ENCODE data around the gene ZC3H15.

The ZC3H15 gene

DNA sequence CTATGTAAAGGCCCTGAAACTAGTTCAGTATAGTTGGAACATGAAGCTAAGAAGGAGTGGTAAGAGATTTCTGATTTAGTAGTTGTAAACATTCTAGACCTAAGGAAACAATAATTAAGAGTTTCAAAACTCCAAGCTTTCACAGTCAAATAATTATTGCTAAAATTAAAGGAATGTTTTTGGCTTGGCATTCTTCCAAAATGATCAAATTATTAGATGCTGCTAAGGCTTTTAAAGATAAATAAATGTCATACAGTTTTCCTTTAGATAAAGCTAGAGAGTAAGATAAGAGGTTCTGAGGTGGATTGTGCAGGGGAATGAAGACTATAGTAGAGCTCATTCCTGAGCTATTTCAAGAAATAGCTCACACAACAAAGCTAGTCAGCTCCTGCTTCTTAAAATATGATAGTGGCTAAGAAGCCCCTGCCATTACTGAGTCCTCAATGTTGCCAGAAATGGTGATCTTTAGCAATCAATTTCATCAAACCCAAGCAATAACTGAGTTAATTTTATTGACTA is 45.3 kb downstream of the ZC3H15 start:
- H3K27ac ChIP-seq (ENCODE audit: low read depth, low read length) = no peak overlapping the region
- H3K4me1 ChIP-seq (ENCODE audit: control insufficient read depth, low read length) = no peaks in the 10 kb centered on the region
- H3K4me2 ChIP-seq (ENCODE audit: low read length) = no peak overlapping the region
- no peaks in the 10 kb centered on the region for H3K27me3 ChIP-seq (ENCODE audit: control insufficient read depth, low read length)
- no peaks in the 10 kb centered on the region for H3K9me3 ChIP-seq (ENCODE audit: control insufficient read depth, insufficient read depth, low read length)
- no peaks in the 10 kb centered on the region for H4K20me1 ChIP-seq (ENCODE audit: control insufficient read depth, insufficient read depth, low read depth, low read length)
- no peaks in the 10 kb centered on the region for H3K79me2 ChIP-seq (ENCODE audit: control insufficient read depth, low read length)
- TF ChIP-seq, protein P1, sequence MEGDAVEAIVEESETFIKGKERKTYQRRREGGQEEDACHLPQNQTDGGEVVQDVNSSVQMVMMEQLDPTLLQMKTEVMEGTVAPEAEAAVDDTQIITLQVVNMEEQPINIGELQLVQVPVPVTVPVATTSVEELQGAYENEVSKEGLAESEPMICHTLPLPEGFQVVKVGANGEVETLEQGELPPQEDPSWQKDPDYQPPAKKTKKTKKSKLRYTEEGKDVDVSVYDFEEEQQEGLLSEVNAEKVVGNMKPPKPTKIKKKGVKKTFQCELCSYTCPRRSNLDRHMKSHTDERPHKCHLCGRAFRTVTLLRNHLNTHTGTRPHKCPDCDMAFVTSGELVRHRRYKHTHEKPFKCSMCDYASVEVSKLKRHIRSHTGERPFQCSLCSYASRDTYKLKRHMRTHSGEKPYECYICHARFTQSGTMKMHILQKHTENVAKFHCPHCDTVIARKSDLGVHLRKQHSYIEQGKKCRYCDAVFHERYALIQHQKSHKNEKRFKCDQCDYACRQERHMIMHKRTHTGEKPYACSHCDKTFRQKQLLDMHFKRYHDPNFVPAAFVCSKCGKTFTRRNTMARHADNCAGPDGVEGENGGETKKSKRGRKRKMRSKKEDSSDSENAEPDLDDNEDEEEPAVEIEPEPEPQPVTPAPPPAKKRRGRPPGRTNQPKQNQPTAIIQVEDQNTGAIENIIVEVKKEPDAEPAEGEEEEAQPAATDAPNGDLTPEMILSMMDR (IDR thresholded peaks at IDR 0.05; ENCODE audit: low read depth, low read length, poor library complexity, severe bottlenecking) = no peak
- H3K36me3 ChIP-seq (ENCODE audit: control insufficient read depth, low read length) = no peaks in the 10 kb centered on the region
- no peaks in the 10 kb centered on the region for H3F3A ChIP-seq (ENCODE audit: control insufficient read depth, insufficient read depth)
- H3K9me2 ChIP-seq (replicated peaks; ENCODE audit: control insufficient read depth, low read length) = no peaks in the 10 kb centered on the region
- no peak overlapping the region for H3K4me3 ChIP-seq (ENCODE audit: low read length)

- no peaks in the 10 kb centered on the region for H3K79me2 ChIP-seq (ENCODE audit: control insufficient read depth, low read length)
- no peaks in the 10 kb centered on the region for H3K9me3 ChIP-seq (ENCODE audit: control insufficient read depth, insufficient read depth, low read length)
- H3K27ac ChIP-seq (ENCODE audit: low read depth, low read length) = no peak overlapping the region
- H3K27me3 ChIP-seq (ENCODE audit: control insufficient read depth, low read length) = no peaks in the 10 kb centered on the region; the same call in 1 of the 2 replicates
- no peak overlapping the region for H3K4me2 ChIP-seq (ENCODE audit: low read length)
- H3F3A ChIP-seq (ENCODE audit: control insufficient read depth, insufficient read depth) = no peaks in the 10 kb centered on the region
- H4K20me1 ChIP-seq (ENCODE audit: control insufficient read depth, insufficient read depth, low read depth, low read length) = no peaks in the 10 kb centered on the region
- no peak overlapping the region for H3K4me3 ChIP-seq (ENCODE audit: low read length)
- TF ChIP-seq, protein P1 (IDR thresholded peaks at IDR 0.05; ENCODE audit: low read depth, low read length, poor library complexity, severe bottlenecking) = no peak
- TF ChIP-seq EZH2phosphoT487 (IDR thresholded peaks at IDR 0.05; ENCODE audit: borderline replicate concordance, low read length) = no peak
- no peaks in the 10 kb centered on the region for H3K4me1 ChIP-seq (ENCODE audit: control insufficient read depth, low read length)
- H3K36me3 ChIP-seq (ENCODE audit: control insufficient read depth, low read length) = no peaks in the 10 kb centered on the region
- no peaks in the 10 kb centered on the region for H3K9me2 ChIP-seq (replicated peaks; ENCODE audit: control insufficient read depth, low read length)
Measured at GRCh38 chr2:186532891-186533290, 46.8 kb downstream of the ZC3H15 start.

DNA sequence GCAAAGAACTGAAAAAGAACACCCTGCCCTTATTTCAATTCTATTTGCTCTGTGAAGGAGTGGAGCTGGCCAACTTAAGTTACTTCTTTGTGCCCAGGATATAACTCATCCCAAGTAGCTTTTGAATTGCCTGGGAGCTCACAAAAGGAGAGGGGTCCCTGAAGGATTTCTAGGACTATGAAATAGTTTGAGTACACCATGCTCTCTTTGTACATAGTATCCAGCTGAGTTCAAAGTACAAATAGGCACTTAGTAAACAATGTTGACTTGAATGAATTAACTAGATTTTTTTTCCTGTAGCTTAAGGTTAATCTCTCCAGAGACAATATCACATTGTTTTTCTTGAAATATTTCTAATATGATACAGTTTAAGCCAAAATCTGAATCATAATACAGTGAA is 47.7 kb downstream of the ZC3H15 start:
- Histone ChIP-seq H3K4me1 (ENCODE audit: control insufficient read depth, low read length) (no peaks in the 10 kb centered on the region), H3K27me3 (ENCODE audit: control insufficient read depth, low read length) (no peaks in the 10 kb centered on the region; the same call in 1 of the 2 replicates), H4K20me1 (ENCODE audit: control insufficient read depth, insufficient read depth, low read depth, low read length) (no peaks in the 10 kb centered on the region), H3K27ac (ENCODE audit: low read depth, low read length) (no peak overlapping the region), H3K79me2 (ENCODE audit: control insufficient read depth, low read length) (no peaks in the 10 kb centered on the region), H3K36me3 (ENCODE audit: control insufficient read depth, low read length) (no peaks in the 10 kb centered on the region), H3K9me3 (ENCODE audit: control insufficient read depth, insufficient read depth, low read length) (no peaks in the 10 kb centered on the region), H3F3A (ENCODE audit: control insufficient read depth, insufficient read depth) (no peaks in the 10 kb centered on the region), H3K9me2 (replicated peaks; ENCODE audit: control insufficient read depth, low read length) (no peaks in the 10 kb centered on the region), H3K4me2 (ENCODE audit: low read length) (no peak overlapping the region), H3K4me3 (ENCODE audit: low read length) (no peak overlapping the region)
- TF ChIP-seq, protein P1 (IDR thresholded peaks at IDR 0.05; ENCODE audit: low read depth, low read length, poor library complexity, severe bottlenecking) = no peak

GRCh38 chr2:186534406-186534805 is 48.3 kb downstream of the ZC3H15 start:
- no peaks in the 10 kb centered on the region for H3K79me2 ChIP-seq (ENCODE audit: control insufficient read depth, low read length)
- no peak overlapping the region for H3K27ac ChIP-seq (ENCODE audit: low read depth, low read length)
- no peaks in the 10 kb centered on the region for H4K20me1 ChIP-seq (ENCODE audit: control insufficient read depth, insufficient read depth, low read depth, low read length)
- H3K4me2 ChIP-seq (ENCODE audit: low read length) = no peak overlapping the region
- H3K9me2 ChIP-seq (replicated peaks; ENCODE audit: control insufficient read depth, low read length) = no peaks in the 10 kb centered on the region
- no peak for TF ChIP-seq EZH2phosphoT487 (IDR thresholded peaks at IDR 0.05; ENCODE audit: borderline replicate concordance, low read length)
- no peaks in the 10 kb centered on the region for H3K36me3 ChIP-seq (ENCODE audit: control insufficient read depth, low read length)
- H3K4me1 ChIP-seq (ENCODE audit: control insufficient read depth, low read length) = no peaks in the 10 kb centered on the region
- H3F3A ChIP-seq (ENCODE audit: control insufficient read depth, insufficient read depth) = no peaks in the 10 kb centered on the region
- H3K9me3 ChIP-seq (ENCODE audit: control insufficient read depth, insufficient read depth, low read length) = no peaks in the 10 kb centered on the region
- no peak overlapping the region for H3K4me3 ChIP-seq (ENCODE audit: low read length)
- H3K27me3 ChIP-seq (ENCODE audit: control insufficient read depth, low read length) = no peaks in the 10 kb centered on the region; the same call in 1 of the 2 replicates
